GM12872 (cell line): Measurements from ENCODE around the gene MYH7.

Source experiments
- TF ChIP-seq, protein P1 (sequence below): IDR thresholded peaks from 3 replicates; pipeline ENCODE4 v1.5.1; 2011; ENCODE audit warnings: low read depth, mild to moderate bottlenecking, low read length, moderate library complexity; ENCODE audit not compliant: insufficient read depth

Gene MYH7

DNA sequence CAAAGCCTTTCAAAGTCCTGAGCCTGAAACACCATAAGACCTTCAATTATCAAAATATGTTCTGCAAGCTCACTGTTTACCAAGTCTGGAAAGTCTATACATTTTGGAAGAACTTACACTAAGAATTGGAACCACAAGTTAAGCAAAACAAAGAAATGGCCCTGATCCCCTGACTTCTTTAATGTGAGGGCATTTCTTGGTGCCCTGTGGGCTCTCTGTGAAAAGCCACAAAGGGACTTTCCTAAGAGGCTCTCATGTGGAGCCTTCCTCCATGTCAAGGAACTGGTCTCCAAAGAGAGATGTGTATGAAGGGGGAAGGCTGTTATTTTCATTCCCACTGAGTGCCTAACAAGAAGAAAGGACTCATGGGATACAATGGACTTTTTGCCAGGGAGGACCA lies 13.9 kb downstream of the MYH7 start:
- TF ChIP-seq, protein P1, sequence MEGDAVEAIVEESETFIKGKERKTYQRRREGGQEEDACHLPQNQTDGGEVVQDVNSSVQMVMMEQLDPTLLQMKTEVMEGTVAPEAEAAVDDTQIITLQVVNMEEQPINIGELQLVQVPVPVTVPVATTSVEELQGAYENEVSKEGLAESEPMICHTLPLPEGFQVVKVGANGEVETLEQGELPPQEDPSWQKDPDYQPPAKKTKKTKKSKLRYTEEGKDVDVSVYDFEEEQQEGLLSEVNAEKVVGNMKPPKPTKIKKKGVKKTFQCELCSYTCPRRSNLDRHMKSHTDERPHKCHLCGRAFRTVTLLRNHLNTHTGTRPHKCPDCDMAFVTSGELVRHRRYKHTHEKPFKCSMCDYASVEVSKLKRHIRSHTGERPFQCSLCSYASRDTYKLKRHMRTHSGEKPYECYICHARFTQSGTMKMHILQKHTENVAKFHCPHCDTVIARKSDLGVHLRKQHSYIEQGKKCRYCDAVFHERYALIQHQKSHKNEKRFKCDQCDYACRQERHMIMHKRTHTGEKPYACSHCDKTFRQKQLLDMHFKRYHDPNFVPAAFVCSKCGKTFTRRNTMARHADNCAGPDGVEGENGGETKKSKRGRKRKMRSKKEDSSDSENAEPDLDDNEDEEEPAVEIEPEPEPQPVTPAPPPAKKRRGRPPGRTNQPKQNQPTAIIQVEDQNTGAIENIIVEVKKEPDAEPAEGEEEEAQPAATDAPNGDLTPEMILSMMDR = no peak

DNA sequence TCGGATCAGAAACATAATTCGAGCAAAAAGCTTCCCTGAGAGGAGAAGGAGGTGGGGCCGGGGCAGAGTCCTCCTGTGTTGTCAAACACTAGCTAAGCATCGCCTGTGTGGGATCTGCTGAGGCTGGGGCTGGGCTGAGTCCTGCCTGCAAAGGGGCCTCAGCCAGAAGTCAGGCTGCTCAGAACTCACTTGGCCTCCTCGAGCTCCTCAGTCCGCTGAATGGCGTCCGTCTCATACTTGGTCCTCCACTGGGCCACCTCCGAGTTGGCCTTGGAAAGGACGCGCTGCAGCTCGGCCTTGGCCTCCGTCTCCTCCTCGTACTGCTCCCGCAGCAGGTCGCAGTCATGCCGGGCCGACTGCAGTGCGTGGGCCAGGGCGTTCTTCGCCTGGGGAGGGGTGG lies 17.4 kb downstream of the MYH7 start:
- TF ChIP-seq, protein P1 = no peak

DNA sequence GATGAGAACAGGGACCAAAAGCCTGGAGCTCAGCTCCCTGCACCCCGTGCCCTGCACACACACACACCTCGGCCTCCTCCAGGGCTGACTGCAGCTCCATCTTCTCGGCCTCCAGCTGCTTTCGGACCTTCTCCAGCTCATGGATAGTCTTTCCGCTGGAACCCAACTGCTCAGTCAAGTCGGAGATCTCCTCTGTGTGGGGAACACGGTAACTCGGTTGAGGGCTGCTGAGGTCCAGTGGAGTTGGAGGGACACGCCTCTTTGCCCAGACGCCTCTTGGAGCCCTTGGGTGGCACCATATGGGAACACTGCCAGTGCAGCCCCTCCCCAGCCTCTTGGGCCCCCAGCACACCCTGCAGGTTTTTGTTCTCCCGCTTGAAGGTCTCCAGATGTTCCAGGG lies 18.7 kb downstream of the MYH7 start:
- TF ChIP-seq, protein P1 = no peak

DNA sequence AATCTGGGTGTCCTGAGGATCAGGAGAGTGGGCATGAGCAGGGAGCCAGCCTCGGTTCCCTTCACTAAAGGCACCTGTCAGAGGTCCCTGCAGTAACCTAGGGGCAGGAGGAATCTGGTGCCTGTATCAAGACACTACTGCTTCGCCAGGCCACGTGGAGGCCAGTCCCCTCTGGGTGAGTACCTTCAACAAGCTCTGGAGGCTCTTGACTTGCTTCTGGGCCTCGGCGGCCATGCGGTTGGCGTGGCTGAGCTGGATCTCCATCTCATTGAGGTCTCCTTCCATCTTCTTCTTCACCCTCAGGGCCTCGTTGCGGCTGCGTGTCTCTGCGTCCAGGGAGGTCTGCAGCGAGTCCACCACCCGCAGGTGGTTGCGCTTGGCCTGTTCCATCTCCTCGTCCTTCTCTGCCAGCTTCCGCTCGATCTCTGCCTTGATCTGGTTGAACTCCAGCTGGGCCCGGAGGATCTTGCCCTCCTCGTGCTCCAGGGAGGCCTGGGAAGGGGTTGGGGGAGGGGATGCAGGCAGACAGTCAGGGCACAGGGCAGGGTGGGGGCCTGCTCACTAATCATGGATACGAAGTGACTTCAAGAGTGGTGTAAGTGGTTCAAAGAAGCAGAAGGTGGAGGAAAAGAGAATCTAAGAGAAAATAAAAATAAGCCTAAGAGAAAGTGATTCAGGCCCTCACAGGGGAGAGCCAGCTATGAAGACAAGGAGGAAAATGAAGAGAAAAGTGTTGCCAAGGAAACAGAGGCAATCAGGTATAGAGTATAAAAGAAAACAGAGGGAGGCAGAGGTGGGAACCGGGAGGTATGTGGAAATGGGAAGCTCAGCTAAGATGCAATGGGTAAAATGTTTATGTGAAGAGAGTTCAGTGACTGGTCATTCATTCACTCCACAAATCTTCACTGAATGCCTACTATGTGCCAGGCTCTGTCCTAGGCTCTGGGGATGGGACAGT lies 19.4 kb downstream of the MYH7 start:
- TF ChIP-seq, protein P1 = no peak

DNA sequence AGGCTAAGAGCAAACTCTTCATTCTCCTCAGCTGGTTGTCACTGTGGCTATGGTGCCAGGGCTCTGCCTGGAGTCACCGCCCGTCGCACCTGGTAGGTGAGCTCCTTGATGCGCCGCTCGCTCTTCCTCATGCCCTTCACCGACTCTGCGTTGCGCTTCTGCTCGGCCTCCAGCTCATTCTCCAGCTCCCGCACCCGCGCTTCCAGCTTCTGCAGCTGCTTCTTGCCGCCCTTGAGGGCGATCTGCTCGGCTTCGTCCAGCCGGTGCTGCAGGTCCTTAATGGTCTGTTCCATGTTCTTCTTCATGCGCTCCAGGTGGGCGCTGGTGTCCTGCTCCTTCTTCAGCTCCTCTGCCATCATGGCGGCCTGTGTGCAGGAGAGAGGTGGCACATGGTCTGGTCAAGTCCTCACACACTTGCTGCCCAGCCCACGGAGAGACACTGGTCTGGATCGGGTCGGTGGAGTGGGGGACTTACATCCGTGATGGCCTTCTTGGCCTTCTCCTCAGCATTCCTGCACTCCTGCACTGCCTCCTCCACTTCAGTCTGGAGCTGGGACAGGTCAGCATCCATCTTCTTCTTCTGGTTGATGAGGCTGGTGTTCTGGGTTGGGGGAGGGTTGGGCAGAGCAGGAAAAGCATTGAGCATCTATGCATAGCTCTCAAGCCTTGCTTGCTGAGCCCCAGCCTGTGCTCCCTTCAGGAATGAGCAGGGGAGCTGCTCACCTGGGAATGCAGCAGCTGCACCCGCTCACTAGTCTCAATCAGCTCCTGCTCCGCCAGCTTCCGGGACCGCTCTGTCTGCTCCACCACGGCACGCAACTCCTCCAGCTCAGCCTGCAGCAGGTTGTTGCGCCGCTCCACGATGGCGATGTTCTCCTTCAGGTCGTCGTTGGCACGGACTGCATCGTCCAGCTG lies 20.3 kb downstream of the MYH7 start:
- TF ChIP-seq, protein P1 = no peak

DNA sequence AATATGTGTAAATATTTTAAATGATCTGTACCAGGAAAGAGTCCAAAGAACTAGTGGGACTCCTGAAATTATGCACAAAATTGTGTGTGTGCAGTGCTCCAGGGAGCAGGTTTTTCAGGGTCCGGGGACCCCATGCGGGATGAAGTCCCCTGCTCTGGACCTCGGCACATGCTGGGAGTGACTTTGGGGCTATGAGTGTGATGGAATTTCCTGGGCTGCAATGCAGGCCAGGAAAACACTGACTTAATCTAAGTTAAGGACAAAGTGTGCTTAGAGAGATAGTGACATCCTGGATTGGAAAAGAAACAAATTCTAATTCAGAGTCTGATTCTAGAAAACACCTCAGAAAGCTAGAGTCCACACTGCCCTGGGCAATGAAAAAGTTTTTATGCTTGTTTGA lies 21.2 kb downstream of the MYH7 start:
- TF ChIP-seq, protein P1 = no peak

DNA sequence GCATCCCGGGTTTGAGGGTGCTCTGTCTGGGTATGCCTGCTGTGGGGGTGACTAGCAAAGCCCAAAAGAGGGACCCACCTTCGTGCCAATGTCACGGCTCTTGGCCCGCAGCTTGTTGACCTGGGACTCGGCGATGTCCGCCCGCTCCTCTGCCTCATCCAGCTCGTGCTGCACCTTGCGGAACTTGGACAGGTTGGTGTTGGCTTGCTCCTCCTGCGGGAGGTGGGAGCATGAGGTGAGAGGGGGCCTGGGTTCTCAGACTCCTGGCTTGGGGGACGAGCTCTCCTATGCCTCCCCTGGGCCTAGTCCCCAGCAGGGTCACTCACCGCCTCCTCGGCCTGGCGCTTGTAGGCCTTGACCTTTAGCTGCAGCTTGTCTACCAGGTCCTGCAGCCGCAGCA lies 21.8 kb downstream of the MYH7 start:
- TF ChIP-seq, protein P1 = no peak
